Sigmoid colon (tissue), 7 donors: ENCODE results near the gene JAKMIP3. TPM values are rescaled to one million over a fixed set of nuclear protein-coding genes. Genes with fewer than 3 reads are reported as not detected.

Experiments used
- DNase-seq: peaks from one replicate; pipeline ENCODE4 v3.0.0-alpha.2; 2019
- H3K27ac ChIP-seq, 4 donors: fragments of 200-600 bp; sonication (generic); one replicate each; pipeline ENCODE4 v1.5.1; 2016 to 2019; ENCODE audit warnings: mild to moderate bottlenecking in 1 of 4
- H3K27me3 ChIP-seq, 3 donors: fragments of 200-600 bp; sonication (generic); one replicate each; pipeline ENCODE4 v1.5.1; 2019; ENCODE audit warnings: mild to moderate bottlenecking in 1 of 3
- H3K36me3 ChIP-seq, 4 donors: fragments of 200-600 bp; sonication (generic); one replicate each; pipeline ENCODE4 v1.5.1; 2016 to 2019
- H3K4me1 ChIP-seq, 4 donors: fragments of 200-600 bp; sonication (generic); one replicate each; pipeline ENCODE4 v1.5.1; 2017 to 2019
- H3K4me3 ChIP-seq, 4 donors: fragments of 200-600 bp; sonication (generic); one replicate each; pipeline ENCODE4 v1.5.1; 2017 to 2019; ENCODE audit warnings: mild to moderate bottlenecking in 2 of 4, moderate library complexity in 1 of 4
- H3K9me3 ChIP-seq, 4 donors: fragments of 200-600 bp in 3 of 4; sonication (generic) in 3 of 4; one replicate each; pipeline versions ENCODE4 v1.5.1 to v1.6.1; 2013 to 2019
- EP300 ChIP-seq, 4 donors: sonication (generic); formaldehyde crosslinking; IDR thresholded peaks; one replicate each; pipeline ENCODE4 v1.6.1; 2017; ENCODE audit warnings: antibody characterized with exemption in 4 of 4
- POLR2A ChIP-seq, 2 donors: fragments of 450-650 bp; IDR thresholded peaks; one replicate each; pipeline ENCODE4 v1.6.1; 2016; ENCODE audit warnings: antibody characterized with exemption in 2 of 2, mild to moderate bottlenecking in 2 of 2, moderate library complexity in 2 of 2
- POLR2AphosphoS5 ChIP-seq, 4 donors: sonication (generic); formaldehyde crosslinking; IDR thresholded peaks; one replicate each; pipeline ENCODE4 v1.6.1; 2017; ENCODE audit warnings: antibody characterized with exemption in 4 of 4
- WGBS, 2 donors: extraction: QIAGEN DNeasy Blood & Tissue Kit; methylation state at CpG; one replicate each; pipeline ENCODE4 v1.1.7; 2013; 5-methylcytosine and 5-hydroxymethylcytosine counted together
- intact Hi-C: fragments of 100-400 bp; cut with DNase I; formaldehyde crosslinking; loops from one replicate; pipeline ENCODE4 v1.15.1; 2023
- polyA plus RNA-seq, 3 donors: library from polyadenylated mRNA; stranded (reverse); fragments of 200-250 nt; gene quantifications; one replicate each; pipeline ENCODE4 v1.2.3, GENCODE V29; 2013
- total RNA-seq, 4 donors: library from RNA; depleted of rRNA; stranded (reverse); fragments of >200 nt; gene quantifications; one replicate each; pipeline ENCODE4 v1.1.0, GENCODE V29; 2016
- TF ChIP-seq, protein P1 (sequence below), 4 experiments: fragments of 450-650 bp in 3 of 4; fragments of 200-600 bp in 1 of 4; IDR thresholded peaks; one replicate each; pipeline ENCODE4 v1.5.1; 2016 to 2019; ENCODE audit warnings: antibody characterized with exemption in 4 of 4, mild to moderate bottlenecking in 3 of 4, moderate library complexity in 2 of 4
- donor health status: healthy with polysubstance abuse.
- donor health status: Bipolar disorder and iron deficiency.
- donor health status: healthy.

Gene JAKMIP3
- total and polyA plus RNA-seq, 7 donors = 0.22 to 3.0 (median 0.71) TPM; not detected in 2

DNA sequence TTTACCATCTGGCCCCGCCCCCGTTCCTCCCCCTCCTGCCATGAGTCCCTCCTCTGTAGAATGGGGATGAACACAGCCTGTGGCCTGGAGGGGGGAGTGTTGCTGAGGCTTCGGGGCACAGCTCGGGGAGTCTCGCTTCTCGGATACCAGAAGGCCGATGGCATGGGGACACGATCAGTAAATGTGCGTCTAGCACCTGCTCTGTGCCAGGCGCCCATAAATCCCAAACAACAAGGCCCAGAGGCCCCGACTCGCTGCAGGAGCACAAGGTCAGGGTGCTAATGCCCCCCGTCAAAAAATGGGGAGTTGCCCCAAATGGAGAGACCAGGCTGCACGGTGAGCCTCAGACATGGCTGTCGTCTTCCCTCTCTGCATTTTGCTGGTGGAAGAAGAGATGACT, 40.7 kb downstream of the JAKMIP3 start:
- Histone ChIP-seq H3K27ac (no peak overlapping the region), H3K36me3 (no peaks in the 10 kb centered on the region), H3K4me3 (no peak overlapping the region), H3K4me1 (no peaks in the 10 kb centered on the region), H3K9me3 (no peaks in the 10 kb centered on the region), H3K27me3 (no peaks in the 10 kb centered on the region)
- intact Hi-C loops = no loop called here
- TF ChIP-seq POLR2A (IDR thresholded peaks at IDR 0.05) (no peak), POLR2AphosphoS5 (IDR thresholded peaks at IDR 0.05) (no peak), EP300 (IDR thresholded peaks at IDR 0.05) (no peak)
- TF ChIP-seq, protein P1, sequence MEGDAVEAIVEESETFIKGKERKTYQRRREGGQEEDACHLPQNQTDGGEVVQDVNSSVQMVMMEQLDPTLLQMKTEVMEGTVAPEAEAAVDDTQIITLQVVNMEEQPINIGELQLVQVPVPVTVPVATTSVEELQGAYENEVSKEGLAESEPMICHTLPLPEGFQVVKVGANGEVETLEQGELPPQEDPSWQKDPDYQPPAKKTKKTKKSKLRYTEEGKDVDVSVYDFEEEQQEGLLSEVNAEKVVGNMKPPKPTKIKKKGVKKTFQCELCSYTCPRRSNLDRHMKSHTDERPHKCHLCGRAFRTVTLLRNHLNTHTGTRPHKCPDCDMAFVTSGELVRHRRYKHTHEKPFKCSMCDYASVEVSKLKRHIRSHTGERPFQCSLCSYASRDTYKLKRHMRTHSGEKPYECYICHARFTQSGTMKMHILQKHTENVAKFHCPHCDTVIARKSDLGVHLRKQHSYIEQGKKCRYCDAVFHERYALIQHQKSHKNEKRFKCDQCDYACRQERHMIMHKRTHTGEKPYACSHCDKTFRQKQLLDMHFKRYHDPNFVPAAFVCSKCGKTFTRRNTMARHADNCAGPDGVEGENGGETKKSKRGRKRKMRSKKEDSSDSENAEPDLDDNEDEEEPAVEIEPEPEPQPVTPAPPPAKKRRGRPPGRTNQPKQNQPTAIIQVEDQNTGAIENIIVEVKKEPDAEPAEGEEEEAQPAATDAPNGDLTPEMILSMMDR (IDR thresholded peaks at IDR 0.05) = no peak
- WGBS, 2 donors = 87 to 91% methylated on average over 15 of the region's 15 CpGs
- DNase-seq = peak; percentile 32

DNA sequence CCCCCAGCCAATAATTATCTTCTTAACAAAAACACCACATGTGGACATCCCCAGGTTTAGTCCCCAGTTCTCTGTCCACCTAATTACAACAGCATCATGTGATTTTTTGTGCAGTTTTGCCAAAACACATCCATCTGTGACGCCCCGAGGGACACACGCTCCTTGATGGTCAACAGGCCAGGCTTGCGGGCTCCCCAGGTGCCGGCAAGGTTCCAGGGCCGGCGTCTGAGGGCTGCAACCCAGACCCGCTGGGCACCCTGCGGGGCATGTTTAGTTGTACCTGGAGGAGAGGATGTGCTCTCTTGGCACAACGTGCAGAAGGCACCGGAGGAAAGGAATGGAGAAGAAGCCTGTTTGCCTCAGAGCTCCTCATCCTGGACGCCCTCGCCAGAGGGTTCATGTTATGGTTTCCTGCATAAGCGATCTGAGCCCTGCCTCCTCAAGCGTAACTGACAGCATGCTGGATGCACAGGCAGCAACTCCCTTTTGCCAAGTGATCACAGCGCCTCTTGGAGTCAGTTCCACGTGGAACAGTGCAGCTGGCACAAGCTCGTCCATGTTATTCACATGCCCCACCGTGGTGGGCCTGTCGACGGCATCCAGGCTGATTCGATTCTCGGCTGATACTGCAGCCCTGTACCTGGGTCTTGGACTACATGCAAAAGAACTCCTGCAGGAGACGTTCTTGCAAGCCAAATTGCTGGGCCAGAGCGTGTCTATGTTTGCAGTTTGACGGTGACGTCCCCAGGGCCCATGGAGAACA, 41.6 kb downstream of the JAKMIP3 start:
- Histone ChIP-seq H3K4me1 (no peaks in the 10 kb centered on the region), H3K9me3 (no peaks in the 10 kb centered on the region), H3K4me3 (no peak overlapping the region), H3K27ac (no peak overlapping the region), H3K36me3 (no peaks in the 10 kb centered on the region), H3K27me3 (no peaks in the 10 kb centered on the region)
- TF ChIP-seq POLR2AphosphoS5 (IDR thresholded peaks at IDR 0.05) = no peak
- no peak for TF ChIP-seq EP300 (IDR thresholded peaks at IDR 0.05)
- TF ChIP-seq POLR2A (IDR thresholded peaks at IDR 0.05) = no peak
- TF ChIP-seq, protein P1 (IDR thresholded peaks at IDR 0.05) = no peak
- peak; percentile 41 for DNase-seq
- WGBS, 2 donors = 88 to 89% methylated on average over 27 of the region's 27 CpGs
- intact Hi-C loops = no loop called here

GRCh38 chr10:132107949-132108877, 42.5 kb downstream of the JAKMIP3 start:
- DNase-seq = peak; percentile 51
- WGBS, 2 donors = 73 to 82% methylated on average over 13 of the region's 13 CpGs
- no peaks in the 10 kb centered on the region for H3K4me1 ChIP-seq
- H3K27ac ChIP-seq = no peak overlapping the region
- H3K4me3 ChIP-seq = no peak overlapping the region
- H3K36me3 ChIP-seq = no peaks in the 10 kb centered on the region
- intact Hi-C loops = no loop called here
- no peaks in the 10 kb centered on the region for H3K27me3 ChIP-seq
- H3K9me3 ChIP-seq = no peaks in the 10 kb centered on the region
- TF ChIP-seq POLR2AphosphoS5 (IDR thresholded peaks at IDR 0.05) = no peak
- no peak for TF ChIP-seq POLR2A (IDR thresholded peaks at IDR 0.05)
- TF ChIP-seq, protein P1 (IDR thresholded peaks at IDR 0.05) = no peak
- no peak for TF ChIP-seq EP300 (IDR thresholded peaks at IDR 0.05)

DNA sequence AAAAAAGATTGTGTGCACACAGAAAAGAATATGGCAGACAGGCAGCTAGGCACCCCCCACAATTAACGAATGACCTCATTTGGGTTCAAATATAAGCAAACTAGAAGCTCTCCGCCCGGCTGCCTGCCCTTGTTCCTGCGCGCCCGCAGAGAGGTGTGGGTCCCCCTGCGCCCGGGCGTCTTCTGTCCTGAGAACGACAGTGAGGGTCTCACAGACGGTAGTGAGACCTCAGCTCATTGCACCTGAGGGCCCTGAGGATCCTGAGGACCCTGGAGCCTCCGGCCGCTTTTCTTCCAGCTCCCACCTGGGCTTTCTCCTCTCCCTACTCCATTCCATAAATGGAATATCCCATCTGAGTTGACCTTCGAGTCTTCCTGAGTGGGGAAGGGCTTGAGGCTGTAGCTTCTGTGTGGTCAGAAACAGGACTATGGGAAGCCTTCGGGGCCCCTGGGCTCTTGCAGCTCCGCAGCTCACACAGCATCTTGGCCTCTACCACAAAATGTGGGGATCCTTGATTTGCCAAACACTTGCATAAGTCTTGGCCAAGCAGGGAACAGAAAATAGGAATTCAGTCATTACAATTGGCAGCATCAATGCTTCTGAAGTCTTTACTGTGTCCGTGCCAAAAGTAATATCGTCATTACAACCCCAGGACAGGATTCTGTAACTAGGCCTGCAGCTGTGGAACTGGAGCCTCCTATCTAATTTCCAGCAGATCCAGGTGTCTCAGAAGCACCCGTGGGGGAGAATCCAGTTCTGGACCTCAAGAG, 43.8 kb downstream of the JAKMIP3 start:
- H3K4me3 ChIP-seq = no peak overlapping the region
- intact Hi-C loops = no loop called here
- H3K27me3 ChIP-seq = no peaks in the 10 kb centered on the region
- no peak overlapping the region for H3K27ac ChIP-seq
- no peaks in the 10 kb centered on the region for H3K9me3 ChIP-seq
- TF ChIP-seq EP300 (IDR thresholded peaks at IDR 0.05) (no peak), POLR2A (IDR thresholded peaks at IDR 0.05) (no peak), POLR2AphosphoS5 (IDR thresholded peaks at IDR 0.05) (no peak)
- TF ChIP-seq, protein P1 (IDR thresholded peaks at IDR 0.05) = no peak
- WGBS, 2 donors = 89% methylated on average over 19 of the region's 19 CpGs
- H3K4me1 ChIP-seq = no peaks in the 10 kb centered on the region
- no peaks in the 10 kb centered on the region for H3K36me3 ChIP-seq
- DNase-seq = peak; percentile 64
